HG03442 (cell line): Measurements from ENCODE around the gene PLEKHA5.
"Not testable (repeated sequence)": the region's sequence is repeated elsewhere in the genome, so short reads cannot be mapped to it uniquely, and the experiment has no call there.

Experiments
- ATAC-seq: cut with Tn5 transposase; IDR thresholded peaks from one replicate; pipeline ENCODE4 v1.9.1; 2021; ENCODE audit warnings: mild to moderate bottlenecking, moderate library complexity; ENCODE audit not compliant: unreplicated experiment

The PLEKHA5 gene

GRCh38 chr12:19129486-19130223 lies at the start of gene PLEKHA5:
Gene PLEKHA5, plus strand, starts transcription at chr12:19129733. Its CDS starts 67 bp downstream, at chr12:19129800.
- no peak for ATAC-seq

GRCh38 chr12:19080918-19081317 lies 48.6 kb upstream of the PLEKHA5 start:
- no peak for ATAC-seq

- ATAC-seq, result no peak
Observed at GRCh38 chr12:19082365-19082911, 47.1 kb upstream of the PLEKHA5 start.

- ATAC-seq, result no peak
Observed at GRCh38 chr12:19084547-19084946, 45.0 kb upstream of the PLEKHA5 start.

GRCh38 chr12:19085090-19085489 lies 44.4 kb upstream of the PLEKHA5 start:
- ATAC-seq, result no peak

DNA sequence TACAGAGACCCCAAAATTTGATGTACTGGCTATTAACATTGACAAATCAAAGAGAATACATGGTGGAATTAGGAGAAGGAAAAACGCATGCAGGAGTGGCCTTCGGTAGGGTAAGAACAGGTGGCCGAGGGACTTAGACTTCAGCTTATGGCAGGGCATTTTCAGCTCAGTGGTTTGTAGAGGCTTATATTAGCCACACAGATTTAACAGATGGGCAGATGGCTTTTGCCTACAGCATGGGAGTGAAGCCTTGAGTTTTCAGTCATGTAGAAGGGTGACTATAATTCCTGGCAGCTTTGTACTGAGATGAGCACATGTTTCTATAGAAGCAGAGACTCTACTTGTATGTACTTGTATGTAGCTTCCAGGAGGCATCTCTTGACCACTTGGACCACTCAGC lies 40.9 kb upstream of the PLEKHA5 start:
- ATAC-seq, result no peak

DNA sequence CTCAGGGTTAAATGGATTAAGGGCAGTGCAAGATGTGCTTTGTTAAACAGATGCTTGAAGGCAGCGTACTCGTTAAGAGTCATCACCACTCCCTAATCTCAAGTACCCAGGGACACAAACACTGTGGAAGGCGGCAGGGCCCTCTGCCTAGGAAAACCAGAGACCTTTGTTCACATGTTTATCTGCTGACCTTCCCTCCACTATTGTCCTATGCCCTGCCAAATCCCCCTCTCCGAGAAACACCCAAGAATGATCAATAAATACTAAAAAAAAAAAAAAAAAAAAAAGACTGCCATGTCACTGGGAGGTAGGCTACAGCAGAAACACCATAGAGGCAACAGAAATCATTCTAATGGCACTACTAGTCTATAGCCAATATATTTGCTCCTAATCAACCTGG lies 37.1 kb upstream of the PLEKHA5 start:
- not testable (repeated sequence) for ATAC-seq

- ATAC-seq, result no peak
Observed at GRCh38 chr12:19093218-19093617, 36.3 kb upstream of the PLEKHA5 start.

DNA sequence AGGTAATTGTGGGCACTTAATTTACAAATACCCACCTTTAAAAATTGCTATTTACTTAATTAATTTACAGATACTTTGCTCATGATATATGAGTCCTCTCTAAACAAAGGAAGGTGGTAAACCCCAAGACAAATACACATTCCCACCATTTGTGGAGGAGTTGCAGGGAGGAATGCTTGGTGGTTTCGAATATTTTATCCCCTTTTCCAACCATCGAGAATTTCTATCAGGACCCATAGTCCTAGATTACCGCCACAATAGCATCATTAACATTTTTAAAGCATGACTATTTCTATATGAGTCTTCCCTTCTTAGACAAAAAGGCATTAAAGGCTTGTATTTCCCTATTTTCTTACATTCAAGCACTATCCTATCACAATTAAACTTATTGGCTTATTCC lies 34.2 kb upstream of the PLEKHA5 start:
- no peak for ATAC-seq

DNA sequence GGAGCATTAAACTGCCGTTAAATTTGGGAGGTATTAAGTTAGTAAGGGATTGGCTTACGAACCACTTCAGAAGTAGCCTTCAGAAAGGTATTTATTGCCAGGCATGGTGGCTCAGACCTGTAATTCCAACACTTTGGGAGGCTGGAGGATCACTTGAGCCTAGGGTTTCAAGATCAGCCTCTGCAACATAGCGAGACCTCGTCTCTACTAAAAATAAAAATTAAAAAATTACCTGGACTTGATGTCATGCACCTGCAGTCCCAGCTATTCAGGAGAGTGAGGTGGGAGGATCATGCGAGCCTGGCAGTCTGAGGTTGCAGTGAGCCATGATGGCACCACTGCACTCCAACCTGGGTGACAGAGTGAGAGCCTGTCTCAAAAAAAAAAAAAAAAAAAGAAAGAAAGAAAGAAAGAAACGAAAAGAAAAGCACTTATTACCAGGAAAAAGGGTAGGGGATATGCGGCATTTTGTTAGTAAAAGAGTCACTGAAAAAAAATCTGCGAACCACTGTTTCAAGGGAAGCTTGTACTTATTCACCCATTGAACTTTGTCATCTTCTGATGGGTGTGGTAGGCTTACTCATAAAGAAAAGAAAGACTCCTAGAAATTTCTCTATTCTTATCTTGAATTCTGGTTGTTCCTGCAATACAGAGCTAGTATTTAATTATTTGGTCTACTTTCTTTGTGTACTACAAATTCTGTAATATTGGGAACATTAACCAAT lies 33.6 kb upstream of the PLEKHA5 start:
- ATAC-seq, result no peak

DNA sequence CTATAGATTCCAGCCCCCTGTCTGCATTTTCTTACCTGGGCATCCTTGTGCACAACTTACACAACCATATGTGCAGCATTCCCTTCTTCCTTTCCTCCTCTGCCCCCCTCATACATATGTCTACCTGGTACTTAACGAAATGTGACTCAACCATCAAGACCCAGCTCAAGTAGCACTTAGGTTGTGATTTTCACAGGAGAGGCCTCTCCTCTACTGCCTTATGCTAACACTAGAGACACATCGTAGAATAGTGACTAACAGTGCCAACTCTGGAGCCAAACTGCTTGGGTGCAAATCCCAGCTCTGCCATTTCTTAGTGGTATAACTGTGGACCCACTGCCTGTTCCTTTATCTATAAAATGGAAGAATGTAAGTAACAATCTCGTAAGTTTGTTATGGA lies 24.1 kb upstream of the PLEKHA5 start:
- ATAC-seq, result no peak

GRCh38 chr12:19107750-19108149 lies 21.8 kb upstream of the PLEKHA5 start:
- no peak for ATAC-seq

- ATAC-seq, result no peak
Observed at GRCh38 chr12:19110221-19110940, 19.2 kb upstream of the PLEKHA5 start.

DNA sequence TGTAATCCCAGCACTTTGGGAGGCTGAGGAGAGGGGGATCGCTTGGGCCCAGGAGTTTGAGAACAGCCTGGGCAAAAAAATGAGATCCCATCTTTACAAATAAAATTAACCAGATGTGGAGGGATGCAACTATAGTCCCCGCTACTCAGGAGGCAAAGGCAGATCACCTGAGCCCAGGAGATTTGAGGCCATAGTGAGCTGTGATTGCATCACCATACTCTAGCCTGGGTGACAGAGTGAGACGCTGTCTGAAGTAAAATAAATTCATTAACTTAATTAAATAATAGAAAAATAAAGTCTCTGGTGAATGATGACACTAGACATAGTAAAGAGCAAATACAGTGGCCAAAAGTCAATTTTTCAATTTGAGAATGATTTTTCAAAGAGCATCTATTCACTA lies 16.1 kb upstream of the PLEKHA5 start:
- ATAC-seq, result no peak

GRCh38 chr12:19115285-19115684 lies 14.2 kb upstream of the PLEKHA5 start:
- no peak for ATAC-seq

DNA sequence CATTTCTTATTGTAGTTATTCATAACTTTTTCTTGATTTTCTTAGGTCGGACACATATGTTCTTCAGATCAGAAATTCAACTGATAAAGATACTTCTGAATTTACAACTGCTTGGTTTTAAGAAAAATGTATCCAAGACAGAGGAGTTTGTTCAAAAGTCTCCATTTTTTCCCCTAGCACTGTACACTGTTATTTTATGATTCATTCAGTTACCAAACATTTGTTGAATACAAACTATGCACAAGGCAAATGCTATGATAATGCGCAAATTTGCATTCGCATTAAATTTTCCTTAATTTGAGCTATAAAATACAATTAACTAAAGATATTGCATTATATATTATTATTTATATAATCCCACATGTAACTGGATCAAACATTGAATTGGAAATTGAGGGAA lies 10.1 kb upstream of the PLEKHA5 start:
- no peak for ATAC-seq

DNA sequence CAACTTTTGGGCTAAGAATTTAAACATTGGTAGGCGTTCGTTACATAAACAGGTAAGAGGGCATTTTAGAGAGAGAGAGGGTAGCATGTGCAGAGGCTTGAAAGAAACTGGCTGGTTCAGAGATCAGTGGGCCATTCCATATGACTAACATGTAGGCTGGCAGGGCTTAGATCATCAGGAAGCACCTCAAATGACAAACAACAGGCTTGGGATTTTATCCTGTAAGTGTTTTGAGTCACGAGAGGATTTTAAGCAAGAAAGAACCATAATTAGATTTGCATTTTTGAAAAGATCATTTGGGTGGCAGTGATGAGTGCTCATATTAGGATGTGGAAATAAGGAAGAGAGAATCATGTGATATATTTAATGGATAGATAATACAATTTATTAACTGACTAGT lies 8.7 kb upstream of the PLEKHA5 start:
- no peak for ATAC-seq

- no peak for ATAC-seq
Observed at GRCh38 chr12:19121449-19122018, 8.0 kb upstream of the PLEKHA5 start.

- ATAC-seq, result no peak
Observed at GRCh38 chr12:19125325-19125724, 4.2 kb upstream of the PLEKHA5 start.

DNA sequence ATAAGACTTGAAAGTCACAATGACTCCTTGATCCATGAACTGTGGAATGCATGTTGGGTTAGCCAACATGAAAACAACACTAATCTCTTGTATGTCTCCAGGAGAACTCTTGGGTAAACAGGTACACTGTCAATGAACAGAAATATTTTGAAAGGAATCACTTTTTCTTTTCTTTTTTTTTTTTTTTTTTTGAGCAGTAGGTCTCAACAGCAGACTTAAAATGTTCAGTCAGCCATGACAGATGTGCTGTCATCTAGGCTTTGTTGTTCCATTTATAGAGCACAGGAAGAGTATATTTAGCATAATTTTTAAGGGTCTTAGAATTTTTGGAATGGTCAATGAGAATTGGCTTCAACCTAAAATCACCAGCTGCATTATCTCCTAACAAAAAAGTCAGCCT lies 2.3 kb upstream of the PLEKHA5 start:
- no peak for ATAC-seq

DNA sequence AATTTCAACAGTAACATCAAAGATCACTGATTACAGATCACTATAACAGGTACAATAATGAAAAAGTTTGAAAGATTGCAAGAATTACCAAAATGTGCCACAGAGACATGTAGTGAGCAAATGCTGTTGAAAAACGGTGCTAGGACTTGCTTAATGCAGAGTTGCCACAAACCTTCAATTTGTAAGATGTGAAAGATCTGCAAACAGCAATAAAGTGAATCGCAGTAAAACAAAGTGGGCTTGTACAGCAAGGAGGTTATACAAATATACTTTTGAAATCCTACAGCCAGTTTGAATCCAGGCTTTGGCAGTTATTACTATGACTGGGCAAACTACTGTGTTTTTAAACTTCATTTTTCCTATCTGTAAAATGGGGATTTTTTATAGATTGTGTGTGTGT lies 1.0 kb upstream of the PLEKHA5 start:
- no peak for ATAC-seq
